Middle frontal gyrus (tissue), 1 donor: ENCODE measurements around the gene PEX12.
A peak's percentile ranks its signal among the peaks of the same experiment; 100 is the strongest.
"Not testable (repeated sequence)": the region's sequence is repeated elsewhere in the genome, so short reads cannot be mapped to it uniquely, and the experiment has no call there.

Experiments
- DNase-seq: peaks from one replicate; pipeline ENCODE4 v3.0.0-alpha.2; 2015; ENCODE audit warnings: low spot score; ENCODE audit errors: extremely low spot score

Gene PEX12

DNA sequence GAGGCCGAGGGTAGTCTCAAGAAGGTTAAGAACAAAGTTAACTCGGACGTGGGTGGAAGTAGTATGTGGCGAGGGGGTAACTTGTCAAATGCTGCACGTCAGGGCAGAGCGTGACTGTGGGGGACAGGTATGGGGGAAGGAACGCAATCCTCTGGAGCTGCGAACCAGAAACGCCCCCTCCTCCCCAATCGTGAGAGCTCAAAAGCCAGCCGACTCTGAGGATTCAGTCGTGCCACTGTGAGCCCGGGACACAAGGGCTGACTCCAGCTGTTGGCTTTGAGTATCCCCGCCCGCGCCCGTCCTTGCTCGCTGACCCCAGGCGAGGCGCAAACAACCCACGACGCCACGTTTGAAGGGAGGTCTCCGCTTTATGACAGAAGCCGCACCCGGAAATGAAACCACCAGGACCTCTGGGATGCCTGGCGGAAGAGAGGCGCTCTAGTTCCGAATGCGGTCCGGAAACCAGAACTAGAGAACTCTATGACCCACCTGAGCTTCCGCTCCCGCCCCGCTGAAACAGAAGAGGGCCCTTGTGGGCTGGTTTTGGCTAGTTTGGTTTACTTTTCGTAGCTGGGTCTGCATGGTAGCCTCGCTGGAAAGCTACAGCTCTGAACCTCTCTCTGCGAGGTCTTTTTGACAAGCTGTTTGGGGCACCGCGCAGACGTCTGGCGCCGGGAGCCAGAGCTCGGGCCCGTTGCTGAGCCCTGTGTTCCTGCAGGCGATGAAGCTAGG, at the start of gene PEX12:
Gene PEX12, minus strand, starts transcription at position 375 of the 732 bp plus-strand sequence. CDS start 550 bp downstream, outside the sequence.
- DNase-seq, result peak; percentile 93

- DNase-seq, result no peak
Measured at GRCh38 chr17:35627417-35627816, 49.0 kb upstream of the PEX12 start.

DNA sequence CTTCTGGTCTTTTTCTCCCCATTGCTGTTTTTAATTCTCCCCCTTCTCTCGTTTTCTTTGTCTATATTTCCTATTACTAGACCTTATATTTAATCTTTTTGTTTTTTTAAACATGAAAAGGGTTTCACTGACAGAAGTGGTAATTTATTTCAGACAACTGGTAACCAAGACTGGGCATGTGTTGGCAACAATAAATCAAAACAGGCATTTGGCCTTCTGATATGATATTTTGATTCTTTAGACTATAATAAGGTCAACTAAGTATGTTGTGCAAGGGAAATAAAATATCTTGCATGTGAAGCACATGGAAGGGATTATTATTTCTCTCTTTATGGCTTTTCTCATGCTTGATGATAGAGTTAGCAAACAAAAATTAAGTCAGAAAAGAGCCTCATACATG, 43.4 kb upstream of the PEX12 start:
- DNase-seq, result no peak

GRCh38 chr17:35618628-35619027, 40.3 kb upstream of the PEX12 start:
- no peak for DNase-seq

- no peak for DNase-seq
Measured at GRCh38 chr17:35617505-35617904, 39.1 kb upstream of the PEX12 start.

- no peak for DNase-seq
Measured at GRCh38 chr17:35616536-35616935, 38.2 kb upstream of the PEX12 start.

- DNase-seq, result no peak
Measured at GRCh38 chr17:35614810-35615209, 36.4 kb upstream of the PEX12 start.

DNA sequence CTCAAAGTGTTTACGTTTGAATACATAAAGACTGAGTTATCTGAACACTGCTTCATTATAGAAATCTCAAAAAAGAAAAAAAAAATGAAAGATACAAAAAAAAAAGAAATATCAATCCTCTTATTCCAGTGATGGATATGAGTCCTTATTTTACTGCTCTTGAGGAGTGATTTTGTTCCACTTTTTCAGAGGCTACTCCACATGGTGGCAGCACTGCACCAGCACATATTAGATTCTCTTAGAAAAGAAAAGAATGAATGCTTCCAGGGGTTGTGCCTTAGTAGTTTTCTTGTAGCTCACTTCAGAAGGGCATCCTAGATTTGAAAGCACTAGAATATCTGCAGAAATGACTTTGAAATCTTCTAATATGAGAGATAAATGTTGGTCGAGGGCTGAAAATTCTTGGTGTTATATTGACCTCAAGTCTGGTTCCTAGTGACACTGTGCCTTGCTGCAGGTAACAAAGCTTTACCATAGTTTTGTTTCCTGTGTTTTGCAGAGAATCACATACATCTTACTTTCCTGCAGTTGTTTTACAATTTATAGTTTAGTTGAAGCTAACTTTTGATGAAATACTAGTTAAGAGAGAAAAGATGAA, 34.7 kb upstream of the PEX12 start:
- no peak for DNase-seq

GRCh38 chr17:35610746-35611145, 32.4 kb upstream of the PEX12 start:
- not testable (repeated sequence) for DNase-seq

DNA sequence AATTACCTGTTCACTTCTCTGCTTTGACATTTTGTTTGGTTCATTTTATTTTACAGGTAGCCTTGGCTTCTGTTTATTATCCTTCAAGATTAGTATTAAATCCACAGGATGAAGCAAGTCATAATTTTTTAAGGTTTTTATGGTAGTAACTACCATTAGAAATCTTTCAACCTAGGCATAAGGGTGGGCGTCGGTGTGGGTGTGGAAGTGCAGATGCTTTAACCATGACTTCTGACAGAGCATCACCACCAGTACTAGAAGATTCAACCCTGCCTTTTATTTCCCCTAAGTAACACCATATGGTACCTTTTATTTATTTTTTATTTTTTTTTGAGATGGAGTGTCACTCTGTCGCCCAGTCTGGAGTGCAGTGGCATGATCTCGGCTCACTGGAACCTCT, 31.5 kb upstream of the PEX12 start:
- no peak for DNase-seq

DNA sequence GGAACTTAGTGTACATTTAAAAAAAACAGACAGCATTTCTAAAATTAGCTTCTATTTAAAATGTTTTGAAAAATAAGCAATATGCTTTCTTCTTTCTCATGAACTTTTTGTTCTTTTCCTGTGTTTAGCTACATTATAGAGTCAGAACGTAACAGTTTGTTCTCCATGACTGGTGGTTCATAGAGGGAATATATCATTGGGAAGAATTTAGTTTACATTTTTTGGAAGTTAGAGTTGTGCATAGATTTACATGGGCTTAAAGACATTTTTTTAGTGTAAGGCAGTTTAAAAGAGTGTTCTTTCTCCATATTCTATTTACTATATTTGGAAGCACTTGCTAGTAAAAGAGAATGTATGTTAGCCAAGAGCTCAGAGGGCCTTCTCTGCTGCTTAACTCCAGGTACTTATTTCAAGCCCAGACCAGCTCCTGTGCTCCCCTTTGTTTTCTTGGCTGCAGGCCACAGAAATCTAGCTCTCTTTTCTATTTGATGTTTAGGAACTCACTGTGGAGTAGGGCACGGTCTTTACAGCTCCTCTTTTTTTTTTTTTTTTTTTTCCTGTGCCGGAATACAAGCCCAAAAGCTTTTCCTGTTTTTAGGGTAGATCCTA, 29.0 kb upstream of the PEX12 start:
- DNase-seq, result no peak

- no peak for DNase-seq
Measured at GRCh38 chr17:35605678-35606077, 27.3 kb upstream of the PEX12 start.

DNA sequence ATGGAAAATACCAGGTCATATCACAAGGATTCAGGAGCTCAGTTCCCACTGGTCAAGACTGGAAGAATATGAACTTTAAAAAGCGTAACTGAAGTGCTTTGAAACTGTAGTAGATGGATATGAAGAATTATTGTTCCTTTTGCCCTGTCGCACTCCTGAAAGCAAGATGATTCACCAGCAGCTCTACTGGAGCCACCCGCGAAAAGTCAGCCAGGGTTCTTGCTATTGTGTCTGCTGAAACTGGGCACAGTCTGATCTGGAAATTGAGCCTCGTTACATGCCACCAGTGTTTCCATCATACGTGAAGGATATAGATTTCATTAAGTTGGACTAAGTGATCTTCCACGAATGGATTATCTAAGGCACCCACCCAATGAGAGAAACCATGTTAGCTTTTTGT, 25.3 kb upstream of the PEX12 start:
- no peak for DNase-seq

GRCh38 chr17:35597604-35598003, 19.2 kb upstream of the PEX12 start:
- no peak for DNase-seq

- no peak for DNase-seq
Measured at GRCh38 chr17:35596530-35597233, 18.3 kb upstream of the PEX12 start.

- no peak for DNase-seq
Measured at GRCh38 chr17:35596072-35596471, 17.7 kb upstream of the PEX12 start.

- no peak for DNase-seq
Measured at GRCh38 chr17:35588196-35588920, 10.0 kb upstream of the PEX12 start.

- peak; percentile 89 for DNase-seq
Measured at GRCh38 chr17:35587074-35587961, 8.9 kb upstream of the PEX12 start, which contains the start of gene AP2B1. Gene AP2B1, plus strand, starts transcription at chr17:35587322. Its CDS starts 6,709 bp downstream, at chr17:35594031.

DNA sequence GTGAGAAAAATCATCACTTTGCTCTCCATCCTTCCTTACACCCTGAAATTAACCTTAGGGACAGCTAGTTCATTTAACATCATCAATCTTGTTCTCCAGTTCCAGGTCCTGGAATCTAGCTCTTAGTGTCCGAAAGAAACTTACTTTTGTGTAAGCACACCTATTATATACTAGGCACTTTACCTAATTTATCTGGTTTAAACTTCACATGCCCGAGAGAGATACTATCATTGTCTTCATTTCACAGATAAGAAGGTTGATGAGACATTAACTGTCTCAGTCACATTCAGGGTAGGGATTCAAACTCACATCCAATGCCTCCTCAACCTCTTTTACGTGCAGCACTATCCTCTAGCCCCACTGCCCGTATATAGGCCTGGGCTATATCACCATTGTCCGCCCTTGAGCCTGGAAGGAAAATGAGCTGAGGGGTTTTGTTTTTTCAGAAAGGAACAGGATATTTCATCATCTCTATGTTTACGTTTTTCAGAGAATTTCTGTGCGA, 8.2 kb upstream of the PEX12 start:
- DNase-seq, result no peak

GRCh38 chr17:35584061-35584460, 5.7 kb upstream of the PEX12 start:
- no peak for DNase-seq
